RCC 7860 (cell line): ENCODE data around the gene MSI2.

Source experiments
- DNase-seq: peaks from one replicate; pipeline ENCODE4 v3.0.0-alpha.2; 2015; ENCODE audit warnings: low spot score
- FAIRE-seq: peaks from 2 replicates; lab custom pipeline; 2012; peaks lifted over from hg19 to GRCh38; lab: Jason Lieb, UNC

The MSI2 gene

DNA sequence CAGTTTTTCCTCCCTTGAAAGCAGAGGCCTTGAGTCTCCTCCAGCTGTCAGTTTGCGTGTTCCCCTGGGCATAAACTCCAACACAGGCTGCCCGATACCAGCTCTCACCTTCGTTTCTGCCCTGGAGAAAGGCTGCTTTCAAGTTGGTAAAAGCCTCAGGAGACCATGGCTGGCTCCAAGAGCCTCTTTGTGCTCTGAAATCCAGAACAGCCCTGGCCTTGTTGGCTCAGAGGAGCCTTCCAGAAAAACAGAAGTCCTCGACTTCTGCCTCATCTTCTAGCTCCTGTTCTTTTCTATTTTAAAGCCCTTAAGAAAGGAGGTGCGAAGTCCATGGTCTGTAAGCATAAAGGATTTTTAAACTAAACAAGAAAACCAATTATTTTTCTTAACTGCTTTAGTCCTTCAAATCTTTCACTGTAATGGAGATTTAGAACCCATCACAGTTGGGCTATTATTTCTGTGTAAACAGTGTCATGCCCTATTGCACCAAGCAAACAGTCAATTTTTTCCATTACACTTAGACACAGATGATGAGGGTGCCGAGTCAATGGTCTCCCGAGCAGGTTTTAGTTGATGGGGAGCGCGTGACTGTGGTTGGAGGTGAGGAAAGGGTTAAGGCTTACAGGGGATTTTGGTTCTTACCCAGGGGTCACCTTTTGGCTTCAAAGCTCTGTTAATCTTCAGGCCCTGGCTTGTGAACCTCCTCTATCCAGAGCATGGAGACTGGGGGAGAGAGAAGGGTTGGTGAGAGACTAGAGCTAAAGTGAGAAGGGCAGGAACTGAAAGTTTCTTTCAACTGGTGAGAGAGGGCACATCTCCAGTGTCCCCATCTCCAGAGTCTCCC lies 212.8 kb downstream of the MSI2 start:
- DNase-seq, result no peak
- no peak for FAIRE-seq

DNA sequence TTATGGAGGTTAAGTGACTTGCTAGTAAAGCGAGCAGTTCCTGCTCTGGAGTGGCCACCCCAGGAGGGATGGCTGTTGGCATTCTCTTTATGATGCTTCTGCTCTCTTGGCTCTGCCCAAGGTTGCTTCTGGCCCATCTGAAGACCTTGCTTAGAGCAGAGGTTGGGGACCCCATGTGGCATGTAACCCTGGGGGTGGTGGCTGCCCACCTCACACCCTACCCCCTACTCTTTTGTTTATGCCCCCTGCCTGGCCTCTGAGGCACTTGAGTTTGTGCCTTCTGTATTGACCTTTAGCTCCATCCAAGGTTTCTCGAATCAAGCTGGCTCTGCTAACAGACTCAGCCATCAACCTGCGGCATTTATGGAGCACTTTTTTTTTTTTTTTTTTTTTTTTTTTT lies 214.6 kb downstream of the MSI2 start:
- DNase-seq (no peak), FAIRE-seq (no peak)

DNA sequence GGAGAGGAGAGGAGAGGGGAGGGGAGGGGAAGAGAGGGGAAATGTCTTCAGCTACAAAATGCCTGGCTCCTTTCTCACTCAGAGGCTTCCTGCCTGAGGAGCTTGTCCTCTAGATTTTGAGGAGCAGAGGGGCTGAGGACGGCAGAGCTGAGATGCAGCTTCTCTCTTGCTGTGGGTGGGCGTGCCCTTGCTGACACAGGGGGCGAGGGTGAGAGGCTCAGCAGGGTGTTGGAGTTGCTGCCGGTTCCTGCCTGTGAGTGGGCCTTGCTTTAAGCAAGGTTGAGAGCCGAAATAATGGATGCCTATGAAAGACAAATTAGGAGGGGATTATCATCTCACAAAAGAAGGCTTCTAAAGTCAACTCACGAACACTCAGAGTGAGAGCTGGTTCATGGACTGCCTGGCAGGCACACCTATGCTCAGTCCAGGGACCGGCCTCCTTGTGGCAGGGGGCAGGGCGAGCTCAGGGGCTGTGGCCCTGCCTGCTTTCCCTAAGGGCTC lies 215.6 kb downstream of the MSI2 start:
- no peak for FAIRE-seq
- no peak for DNase-seq

DNA sequence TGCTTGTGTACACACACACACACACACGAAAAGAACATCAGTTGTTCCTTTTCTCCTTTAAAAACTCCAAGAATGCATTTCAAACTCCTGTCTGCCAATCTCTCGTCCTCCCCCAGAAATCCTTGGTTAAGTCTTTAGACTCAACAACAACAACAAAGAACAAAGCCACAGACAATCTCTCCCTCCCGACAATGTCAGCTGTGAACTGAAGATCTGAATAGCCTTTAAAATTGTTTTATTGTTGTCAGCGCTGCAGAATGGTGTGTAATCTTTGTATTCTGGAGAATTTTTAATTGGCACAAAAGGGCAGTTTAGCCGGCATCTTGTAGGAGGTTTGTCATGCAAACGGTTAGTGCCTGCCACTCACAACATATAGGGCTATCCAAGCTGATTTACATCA lies 219.5 kb downstream of the MSI2 start:
- FAIRE-seq, result no peak

DNA sequence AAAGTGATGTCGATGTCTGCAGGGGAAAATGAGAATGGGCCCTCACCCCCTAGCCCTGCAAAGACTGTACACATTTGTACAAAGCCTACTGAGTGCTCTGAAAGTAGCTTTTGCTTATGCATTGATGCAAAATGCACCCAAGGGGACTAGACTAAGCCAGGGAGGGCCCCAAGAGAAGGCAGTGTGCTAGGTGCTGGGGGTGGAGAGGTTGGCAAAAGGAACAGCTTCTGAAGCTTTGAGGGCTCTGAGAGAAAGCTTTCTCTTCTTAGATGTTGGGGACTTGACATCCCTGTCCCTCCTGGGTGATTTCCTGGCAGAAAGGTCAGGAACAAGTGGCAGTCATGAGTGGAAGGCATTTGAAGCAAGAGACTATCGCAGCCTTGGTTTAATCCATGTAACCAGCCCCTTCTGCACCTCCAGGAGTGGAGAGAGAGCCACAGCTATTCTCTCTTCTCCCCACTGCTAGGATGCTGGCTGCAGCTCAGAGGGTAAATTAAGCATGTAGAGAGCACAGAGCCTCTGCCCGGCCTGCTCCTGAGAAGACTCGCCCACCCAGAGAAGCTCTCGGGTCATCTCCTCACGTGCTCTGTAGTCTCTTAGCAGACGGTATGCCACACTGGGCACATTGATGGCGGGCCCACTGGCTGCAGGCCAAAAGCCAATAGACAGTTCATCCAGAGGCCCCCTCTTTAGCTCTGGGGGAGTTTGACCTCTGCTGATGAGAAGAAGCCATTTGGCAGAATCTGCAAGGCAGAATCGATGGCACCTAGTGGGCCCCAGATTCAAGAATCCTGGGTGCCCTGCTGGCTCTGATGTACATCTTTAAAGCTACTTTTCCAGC lies 221.4 kb downstream of the MSI2 start:
- FAIRE-seq (no peak), DNase-seq (no peak)

More for the DNA sequence above, 219.5 kb downstream of the MSI2 start:
- no peak for DNase-seq

DNA sequence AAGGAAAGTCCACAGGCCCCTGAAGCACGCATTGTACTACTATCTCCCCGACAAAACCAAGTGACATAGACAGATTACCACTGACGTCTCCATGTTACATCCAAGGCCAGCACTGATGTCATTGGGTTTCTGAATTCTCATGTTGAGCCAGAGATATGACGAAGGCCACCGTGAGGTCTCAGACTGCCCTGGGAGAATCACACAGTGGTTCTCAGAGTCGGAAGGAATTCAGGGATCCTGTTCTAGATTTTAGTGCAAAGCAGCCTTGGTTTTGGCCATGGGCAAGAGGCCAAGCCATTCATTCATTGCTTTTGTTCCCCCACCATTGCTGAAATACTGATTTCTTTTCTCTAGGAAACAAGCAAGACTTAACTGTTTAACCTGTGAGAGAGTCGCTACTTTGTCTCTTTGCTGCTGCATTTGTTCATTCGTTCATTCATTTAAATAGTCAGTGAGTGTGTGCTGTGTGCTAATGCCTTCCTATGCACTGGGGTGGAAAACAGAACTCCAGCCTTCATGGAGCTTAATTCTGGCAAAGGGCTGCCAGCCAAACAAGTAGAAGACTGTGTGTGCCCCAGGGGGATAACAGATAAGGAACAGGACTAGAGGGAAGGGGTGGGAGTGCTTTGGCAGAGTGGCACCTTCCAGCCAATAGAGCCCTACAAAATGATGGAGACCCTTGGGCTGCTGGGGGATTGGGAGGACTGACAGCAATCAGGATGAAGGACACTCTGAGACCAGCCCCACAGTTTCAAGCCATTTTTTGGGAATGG lies 222.3 kb downstream of the MSI2 start:
- FAIRE-seq, result no peak
- no peak for DNase-seq

DNA sequence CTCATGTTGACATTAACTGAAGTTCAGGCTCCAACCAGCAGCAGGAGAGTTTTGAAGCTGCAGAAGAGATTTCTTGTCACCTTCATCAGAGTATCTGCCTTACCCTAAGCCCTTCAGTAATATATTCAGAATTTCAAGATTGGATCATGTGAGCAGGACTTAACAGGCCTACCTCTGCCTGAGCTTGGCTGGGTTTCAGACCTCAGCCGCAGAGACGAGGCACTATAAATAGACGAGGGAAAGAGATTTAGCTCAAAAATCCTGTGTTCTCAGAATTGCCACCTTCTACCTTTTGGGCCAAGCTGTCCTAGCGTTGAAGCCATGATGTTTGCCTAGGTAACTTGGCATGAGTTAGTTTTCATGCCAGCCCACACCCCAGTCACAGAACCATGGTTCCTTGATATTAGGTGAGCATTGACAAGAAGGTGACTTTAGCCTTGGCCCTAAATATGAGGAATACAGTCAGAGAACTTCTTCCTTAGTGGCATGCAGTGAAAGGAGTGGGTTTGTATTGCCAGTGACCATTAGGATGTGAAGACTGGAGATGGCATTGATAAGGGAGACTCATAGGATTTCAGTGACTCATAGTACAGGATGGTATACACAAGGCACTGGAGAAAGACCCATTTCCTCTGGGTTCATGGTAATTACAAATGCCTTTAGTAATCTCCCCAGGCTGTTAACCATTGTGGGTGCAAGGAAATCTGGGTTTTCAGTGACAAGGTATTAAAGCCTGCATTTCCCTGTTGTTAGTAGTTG lies 224.3 kb downstream of the MSI2 start:
- DNase-seq, result peak; percentile 83
- FAIRE-seq, result no peak

DNA sequence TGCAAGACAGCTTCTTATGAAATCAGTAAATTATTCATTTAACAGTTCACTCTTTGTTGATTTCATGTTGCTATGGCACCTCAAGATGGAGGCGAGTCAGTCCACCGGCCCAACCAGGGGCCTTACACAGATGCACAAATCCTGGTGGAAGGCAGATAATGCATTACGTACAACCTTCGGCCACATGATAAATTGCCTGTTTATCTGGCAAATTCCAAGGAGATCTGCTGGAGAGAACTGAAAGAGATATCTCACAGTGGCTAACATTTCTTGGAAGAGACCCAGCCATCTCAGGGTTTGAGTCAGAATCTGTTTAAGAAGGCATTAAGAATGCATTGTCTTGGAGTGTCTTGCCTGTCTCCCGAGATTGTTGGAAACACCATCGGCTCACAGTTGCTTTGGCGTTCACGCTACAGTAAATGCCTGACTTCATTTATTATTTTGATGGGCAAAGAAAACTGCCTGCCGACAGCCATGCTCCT lies 225.6 kb downstream of the MSI2 start:
- peak; percentile 94 for DNase-seq
- FAIRE-seq, result peak; percentile 70

DNA sequence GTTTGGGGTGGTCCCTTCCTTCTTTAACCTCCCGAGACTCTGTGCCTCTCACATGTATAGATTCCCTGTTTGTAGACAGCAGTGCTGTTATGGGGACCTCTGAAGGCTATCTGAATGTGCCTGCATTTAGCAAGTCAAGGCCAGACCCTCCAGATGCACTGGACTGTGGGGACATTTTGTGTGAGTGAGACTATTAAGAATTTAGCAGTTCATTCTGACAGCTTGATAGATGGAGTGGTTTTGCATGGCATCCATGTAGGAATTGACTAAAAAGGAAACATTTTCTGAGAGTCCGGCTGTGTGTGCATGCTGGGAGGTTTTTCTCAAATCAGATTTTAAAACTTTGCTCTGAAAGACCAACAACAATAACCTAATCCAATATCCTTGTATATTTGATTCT lies 226.3 kb downstream of the MSI2 start:
- DNase-seq, result no peak
- FAIRE-seq, result no peak

DNA sequence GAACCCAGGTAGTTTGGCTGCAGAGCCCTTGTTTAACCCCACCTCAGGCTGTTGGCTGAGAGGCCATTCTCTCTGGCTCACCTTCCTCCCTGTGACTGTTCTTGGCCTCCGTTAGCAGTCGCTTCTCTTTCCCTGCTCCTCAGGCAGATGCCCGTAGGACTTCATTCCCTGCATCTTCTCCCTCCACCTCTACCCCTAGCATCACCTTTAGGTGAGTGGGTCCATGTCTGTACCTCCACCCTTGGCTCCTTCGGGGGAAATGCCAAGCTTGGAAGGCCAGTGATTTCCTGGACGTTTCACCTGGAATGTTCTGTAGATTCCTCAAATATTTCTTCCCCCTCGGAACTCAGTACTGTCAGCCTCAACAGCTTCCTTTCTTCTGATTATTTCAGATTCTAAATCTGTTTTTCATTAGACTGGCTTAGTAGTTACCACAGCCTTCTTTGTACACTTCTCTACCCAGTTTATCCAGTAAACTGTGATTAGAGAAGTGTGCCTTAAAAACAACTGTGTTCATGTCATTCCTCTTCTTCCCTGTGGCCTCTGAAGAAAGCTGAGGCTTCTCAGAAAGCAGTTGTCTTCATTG lies 227.9 kb downstream of the MSI2 start:
- FAIRE-seq (no peak), DNase-seq (no peak)

DNA sequence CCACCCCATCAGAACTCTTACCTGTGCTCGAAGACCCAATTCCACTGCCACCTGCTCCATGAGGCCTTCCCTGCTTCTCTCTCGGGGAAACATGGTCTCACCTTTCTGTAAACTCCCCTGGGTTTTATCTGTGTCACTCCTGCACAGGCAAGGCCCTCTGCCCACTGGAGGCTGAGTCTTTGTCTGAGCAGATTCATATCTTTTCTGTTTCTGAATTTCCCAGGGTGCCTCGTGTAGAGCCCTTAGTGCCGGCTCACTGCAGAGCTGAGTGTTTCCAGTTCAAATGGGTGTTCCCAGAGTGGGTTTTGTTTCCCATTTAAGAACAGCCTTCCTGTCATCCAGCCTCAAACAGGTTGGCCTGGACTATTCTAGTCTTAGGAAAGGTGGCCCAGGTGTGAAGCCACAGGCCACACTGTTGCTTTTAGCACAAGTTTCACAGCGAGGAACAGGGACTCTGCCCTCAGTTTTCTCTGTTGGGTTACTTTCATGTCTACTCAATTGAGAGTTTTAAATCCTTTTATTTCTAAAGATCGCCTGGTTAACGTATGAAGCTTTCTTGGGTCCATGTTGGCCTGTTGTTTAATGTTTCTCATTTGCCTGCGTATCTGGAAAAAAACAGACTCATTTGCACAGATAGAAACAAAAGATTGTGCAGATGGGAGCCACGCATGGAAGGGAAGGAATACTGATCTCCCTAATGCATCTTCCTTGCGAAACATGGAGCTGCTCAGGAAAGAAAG lies 228.7 kb downstream of the MSI2 start:
- DNase-seq (no peak), FAIRE-seq (no peak)

DNA sequence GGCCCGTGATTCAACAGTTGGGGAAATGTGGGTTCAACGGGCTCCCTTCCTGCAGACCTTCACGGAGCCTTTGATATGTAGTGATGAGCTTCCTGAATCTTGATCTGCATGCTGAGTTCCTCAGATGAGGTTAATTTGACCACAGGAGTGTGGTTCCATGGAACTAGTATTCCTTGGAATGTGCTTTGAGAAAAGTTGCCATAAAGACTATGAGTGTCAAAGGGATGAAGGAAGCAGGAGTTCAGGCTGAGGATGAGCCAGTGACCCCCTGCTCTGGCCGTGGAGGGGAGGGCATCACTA lies 229.2 kb downstream of the MSI2 start:
- FAIRE-seq (no peak), DNase-seq (no peak)

DNA sequence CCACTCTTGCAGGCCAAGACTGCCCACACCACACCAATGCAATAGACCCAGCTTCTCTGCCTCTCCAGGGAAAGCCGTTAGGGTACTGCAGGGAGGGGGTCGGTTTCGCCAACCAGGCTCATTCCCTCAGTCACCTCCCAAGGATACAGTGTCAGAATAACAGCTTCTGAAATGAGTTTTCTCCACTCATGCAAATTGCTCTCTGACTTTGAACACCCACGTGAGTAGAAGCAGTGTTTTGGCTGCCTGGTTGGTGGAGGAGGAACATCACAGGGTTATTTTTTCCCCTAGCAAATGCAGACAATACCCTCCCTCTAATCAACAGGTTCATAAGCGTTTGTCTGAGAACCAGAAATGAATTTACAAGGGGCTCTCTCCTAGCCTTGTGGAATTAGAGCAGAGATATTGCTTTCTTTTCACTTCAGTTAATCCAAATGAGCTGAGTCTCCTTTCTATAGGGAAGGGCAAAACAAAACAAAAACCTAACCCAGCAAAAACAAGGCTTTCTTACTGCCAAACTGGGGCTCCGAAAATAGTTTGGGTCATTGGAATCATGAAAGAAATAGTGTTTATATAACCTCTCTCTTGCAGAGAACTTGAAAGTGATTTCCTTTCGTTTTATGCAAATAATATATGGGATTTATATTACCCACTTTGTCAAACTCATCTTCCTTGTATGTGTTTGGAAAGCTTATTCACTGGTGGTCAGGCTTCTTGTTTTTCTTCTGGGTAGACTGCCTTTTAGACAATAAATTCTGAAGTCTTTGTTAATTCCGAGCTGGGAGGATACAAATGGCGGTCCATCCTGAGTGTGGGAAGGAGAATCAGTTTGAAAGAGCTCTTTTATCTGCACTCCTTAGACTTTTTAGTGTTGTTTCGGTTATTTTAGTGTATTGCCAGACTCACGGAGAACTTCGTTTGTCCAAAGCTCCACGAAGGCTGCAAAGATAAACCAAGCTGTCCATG lies 229.9 kb downstream of the MSI2 start:
- DNase-seq, result no peak
- FAIRE-seq, result no peak

DNA sequence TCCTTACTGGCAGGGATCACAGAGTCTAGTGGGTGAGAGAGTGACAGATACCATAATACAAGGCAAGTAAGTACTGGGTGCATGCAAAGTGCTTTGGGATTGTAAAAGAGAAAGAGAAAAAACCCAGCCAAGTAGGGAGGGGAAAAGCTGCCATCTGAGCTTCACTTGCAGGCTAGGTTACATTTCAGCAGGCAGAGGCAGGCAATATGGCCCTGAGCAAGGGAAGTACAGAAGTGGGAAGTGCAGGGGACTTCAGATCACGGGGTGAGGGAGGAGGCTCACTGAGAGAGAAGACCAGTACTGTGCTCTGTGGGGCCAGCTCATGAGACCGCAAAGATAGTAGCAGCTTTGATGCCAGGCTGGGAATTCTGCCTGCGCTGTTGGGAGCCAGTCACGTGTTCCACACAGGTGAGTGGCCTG lies 230.6 kb downstream of the MSI2 start:
- no peak for FAIRE-seq
- no peak for DNase-seq

DNA sequence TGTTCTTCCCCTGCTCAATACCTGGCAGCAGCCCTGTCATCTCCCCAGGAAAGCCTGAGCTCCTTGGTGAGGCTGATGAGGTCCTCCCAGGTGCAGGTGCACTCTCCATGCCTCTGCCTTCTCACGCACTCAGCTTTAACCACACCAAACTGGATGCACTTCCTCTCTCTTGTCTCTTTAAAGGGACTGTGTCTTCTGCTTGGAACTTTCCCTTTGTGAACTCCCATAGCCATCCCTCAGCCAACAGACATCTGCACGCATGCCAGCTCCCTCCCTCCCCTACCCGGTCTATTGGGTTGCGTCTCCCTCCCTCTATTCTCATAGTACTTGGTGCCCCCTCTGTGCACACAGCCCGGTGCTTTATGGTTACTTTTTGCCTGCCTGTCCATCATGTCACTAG lies 231.2 kb downstream of the MSI2 start:
- no peak for DNase-seq
- no peak for FAIRE-seq

DNA sequence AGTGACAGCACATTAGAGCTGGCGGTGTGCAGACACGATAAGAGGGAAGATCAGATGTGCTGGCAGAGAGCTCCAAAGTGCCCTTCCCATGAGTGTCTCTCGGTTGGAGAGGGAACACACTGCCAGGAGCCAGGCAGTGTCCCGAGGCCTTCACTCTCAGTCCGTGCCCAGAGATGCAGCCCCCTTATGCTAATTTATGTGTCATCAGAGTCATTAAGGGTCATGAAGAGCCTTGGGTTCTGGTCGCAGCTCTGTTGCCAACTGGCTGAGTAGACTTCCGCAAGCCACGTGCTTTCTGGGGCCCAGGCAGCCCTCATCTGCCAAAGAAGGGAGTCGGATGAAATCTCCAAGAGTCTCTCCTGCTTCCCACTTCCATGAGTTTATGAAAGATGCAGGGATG lies 232.5 kb downstream of the MSI2 start:
- FAIRE-seq (no peak), DNase-seq (no peak)

DNA sequence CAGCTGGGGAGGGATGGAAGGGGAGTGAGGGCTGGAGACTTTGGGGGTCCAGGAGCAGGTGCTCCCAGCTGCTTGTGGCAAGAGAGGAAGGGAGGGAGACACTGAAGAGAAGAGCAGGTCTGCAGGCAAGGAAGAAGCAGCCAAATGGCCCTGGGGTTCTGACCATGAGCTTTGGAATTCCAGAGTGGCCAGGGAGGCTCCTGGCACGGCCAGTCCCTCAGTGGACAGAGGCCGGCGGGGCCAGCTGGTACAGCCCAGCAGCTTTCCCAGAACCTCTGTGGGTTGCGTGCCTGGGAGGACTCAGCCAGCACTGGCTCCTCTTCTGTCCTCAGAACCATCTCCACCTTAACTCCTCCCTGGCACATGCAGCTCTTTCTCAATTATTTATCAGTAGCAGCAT lies 233.0 kb downstream of the MSI2 start:
- no peak for FAIRE-seq

DNA sequence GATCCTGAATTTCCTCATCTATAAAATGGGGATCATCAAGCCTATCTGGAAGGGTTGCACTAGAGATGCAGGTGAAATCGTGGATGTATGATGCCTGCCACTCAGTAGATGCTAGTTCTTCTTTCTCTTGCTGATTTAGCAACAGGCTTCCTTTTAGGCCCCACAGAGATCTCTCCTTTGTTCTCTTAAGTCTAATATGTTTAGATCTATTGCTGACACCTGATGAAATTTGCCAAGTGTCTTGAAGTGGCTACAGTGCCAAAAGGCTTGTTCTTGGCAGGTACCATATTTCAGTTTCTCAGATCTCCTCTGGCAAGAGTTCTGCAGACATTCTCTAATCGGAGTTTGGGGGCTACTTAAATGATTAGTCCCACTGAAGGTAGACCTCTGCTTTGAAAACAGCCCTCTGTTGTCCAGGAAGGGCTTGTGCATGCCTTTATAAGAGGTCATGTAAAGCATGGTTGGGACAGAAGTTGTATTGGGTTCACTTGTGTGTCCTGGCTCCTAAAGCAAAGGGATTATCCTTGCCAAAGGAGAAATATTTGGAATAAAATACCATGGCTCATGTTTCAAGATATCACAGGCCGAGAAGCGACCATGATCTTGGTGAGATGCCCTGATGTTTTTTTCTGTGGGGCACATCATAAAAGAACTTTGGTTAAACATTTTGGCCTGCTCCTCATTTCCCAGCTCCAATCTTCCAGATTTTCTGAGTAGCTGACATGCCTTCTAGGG lies 234.0 kb downstream of the MSI2 start:
- FAIRE-seq, result no peak

More for the DNA sequence above, 233.0 kb downstream of the MSI2 start:
- DNase-seq, result no peak

More for the DNA sequence above, 234.0 kb downstream of the MSI2 start:
- DNase-seq, result no peak
